Measurements from ENCODE around the gene ANLN. TPM values are rescaled to one million over a fixed set of nuclear protein-coding genes. Genes with fewer than 3 reads are reported as not detected.

Gene ANLN
- polyA plus RNA-seq, 1 donor (not counting 4 experiments of a cell fraction or from before 2014, with no cell fraction given) = 65.8 TPM

DNA sequence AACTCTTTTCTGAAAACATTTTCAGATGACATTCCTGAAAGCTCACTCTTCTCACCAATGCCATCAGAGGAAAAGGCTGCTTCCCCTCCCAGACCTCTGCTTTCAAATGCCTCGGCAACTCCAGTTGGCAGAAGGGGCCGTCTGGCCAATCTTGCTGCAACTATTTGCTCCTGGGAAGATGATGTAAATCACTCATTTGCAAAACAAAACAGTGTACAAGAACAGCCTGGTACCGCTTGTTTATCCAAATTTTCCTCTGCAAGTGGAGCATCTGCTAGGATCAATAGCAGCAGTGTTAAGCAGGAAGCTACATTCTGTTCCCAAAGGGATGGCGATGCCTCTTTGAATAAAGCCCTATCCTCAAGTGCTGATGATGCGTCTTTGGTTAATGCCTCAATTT lies 16.5 kb downstream of the ANLN start:
- H3K4me3 ChIP-seq (ENCODE audit: control insufficient read depth in 2 of 3, extremely low read depth in 1 of 3, insufficient read depth in 2 of 3, low read depth in 1 of 3, low read length in 3 of 3) = no peak overlapping the region
- H3K4me2 ChIP-seq (ENCODE audit: control insufficient read depth, extremely low read depth, insufficient read depth, low read depth, low read length) = no peak overlapping the region
- FAIRE-seq = no peak
- peaks cover 0 to 31% of the 10 kb centered on the region in 2 experiments for H3K36me3 ChIP-seq (ENCODE audit: control insufficient read depth in 2 of 2, extremely low read depth in 1 of 2, insufficient read depth in 2 of 2, low read length in 2 of 2)
- H3K4me1 ChIP-seq (ENCODE audit: control insufficient read depth, extremely low read depth, insufficient read depth, low read length) = no peaks in the 10 kb centered on the region
- no peaks in the 10 kb centered on the region for H3K9me1 ChIP-seq (ENCODE audit: control insufficient read depth, extremely low read depth, insufficient read depth, low read length)
- no peak overlapping the region for H3K9ac ChIP-seq (ENCODE audit: control insufficient read depth, extremely low read depth, insufficient read depth, low read length)
- no peaks in the 10 kb centered on the region for H4K20me1 ChIP-seq (ENCODE audit: control insufficient read depth, extremely low read depth, insufficient read depth, low read length)
- H2AFZ ChIP-seq (ENCODE audit: control insufficient read depth, low read length) = no peak overlapping the region
- DNase-seq (ENCODE audit: low read depth, low spot score) = no peak
- H3K79me2 ChIP-seq (ENCODE audit: control insufficient read depth, insufficient read depth, low read length) = peaks cover 59% of the 10 kb centered on the region
- no peaks in the 10 kb centered on the region for H3K9me3 ChIP-seq (ENCODE audit: control insufficient read depth, low read depth, low read length)
- H3K27me3 ChIP-seq (ENCODE audit: control insufficient read depth, extremely low read depth, insufficient read depth, low read length) = no peaks in the 10 kb centered on the region
- no peak overlapping the region for H3K27ac ChIP-seq (ENCODE audit: control insufficient read depth, insufficient read depth, low read length)
- no peak for TF ChIP-seq EZH2 (IDR thresholded peaks at IDR 0.05; ENCODE audit: low read length)
- TF ChIP-seq, protein P1, sequence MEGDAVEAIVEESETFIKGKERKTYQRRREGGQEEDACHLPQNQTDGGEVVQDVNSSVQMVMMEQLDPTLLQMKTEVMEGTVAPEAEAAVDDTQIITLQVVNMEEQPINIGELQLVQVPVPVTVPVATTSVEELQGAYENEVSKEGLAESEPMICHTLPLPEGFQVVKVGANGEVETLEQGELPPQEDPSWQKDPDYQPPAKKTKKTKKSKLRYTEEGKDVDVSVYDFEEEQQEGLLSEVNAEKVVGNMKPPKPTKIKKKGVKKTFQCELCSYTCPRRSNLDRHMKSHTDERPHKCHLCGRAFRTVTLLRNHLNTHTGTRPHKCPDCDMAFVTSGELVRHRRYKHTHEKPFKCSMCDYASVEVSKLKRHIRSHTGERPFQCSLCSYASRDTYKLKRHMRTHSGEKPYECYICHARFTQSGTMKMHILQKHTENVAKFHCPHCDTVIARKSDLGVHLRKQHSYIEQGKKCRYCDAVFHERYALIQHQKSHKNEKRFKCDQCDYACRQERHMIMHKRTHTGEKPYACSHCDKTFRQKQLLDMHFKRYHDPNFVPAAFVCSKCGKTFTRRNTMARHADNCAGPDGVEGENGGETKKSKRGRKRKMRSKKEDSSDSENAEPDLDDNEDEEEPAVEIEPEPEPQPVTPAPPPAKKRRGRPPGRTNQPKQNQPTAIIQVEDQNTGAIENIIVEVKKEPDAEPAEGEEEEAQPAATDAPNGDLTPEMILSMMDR (optimal IDR thresholded peaks at IDR 0.05 in 1 of 3, IDR thresholded peaks at IDR 0.05 in 1 of 3, conservative IDR thresholded peaks at IDR 0.05 in 1 of 3; ENCODE audit: extremely low read depth in 1 of 3, insufficient read depth in 2 of 3, low read length in 3 of 3) = no peak
- dilution Hi-C loops (cut with MboI; ENCODE audit: extremely low pct_ligation_motif_present, low sequenced_read_pairs) = no loop called here

DNA sequence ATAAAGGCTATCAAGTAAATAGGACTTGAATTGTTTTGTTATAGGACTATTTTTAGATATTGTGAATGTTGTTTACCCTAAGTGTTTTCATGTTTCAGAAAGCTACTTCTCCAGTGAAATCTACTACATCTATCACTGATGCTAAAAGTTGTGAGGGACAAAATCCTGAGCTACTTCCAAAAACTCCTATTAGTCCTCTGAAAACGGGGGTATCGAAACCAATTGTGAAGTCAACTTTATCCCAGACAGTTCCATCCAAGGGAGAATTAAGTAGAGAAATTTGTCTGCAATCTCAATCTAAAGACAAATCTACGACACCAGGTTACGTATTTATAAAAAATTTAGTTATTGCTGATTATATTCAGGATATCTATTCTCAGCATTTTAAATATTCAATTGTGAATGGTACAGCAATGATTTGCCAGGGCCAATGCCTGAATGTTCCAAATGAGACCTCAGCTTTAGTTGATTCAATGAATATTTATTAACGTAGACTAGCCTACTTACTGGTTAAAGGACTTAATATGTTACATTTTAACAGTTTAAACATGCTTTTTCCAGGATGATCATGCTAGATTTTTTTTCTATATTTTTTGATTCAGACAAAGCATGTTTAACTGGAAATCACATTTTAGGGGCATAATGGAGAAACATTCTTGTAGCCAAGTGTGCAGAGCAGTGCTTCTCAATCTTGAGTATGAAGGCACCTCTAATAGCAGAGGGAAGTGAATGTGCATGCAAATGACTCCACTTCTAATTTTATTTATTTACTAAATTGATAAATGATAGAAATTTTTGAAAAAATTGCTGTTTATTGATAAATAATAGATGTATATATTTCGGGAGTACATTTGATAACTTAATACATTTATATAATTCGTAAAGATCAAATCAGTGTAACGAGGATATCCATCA lies 18.2 kb downstream of the ANLN start:
- Histone ChIP-seq H3K27ac (ENCODE audit: control insufficient read depth, insufficient read depth, low read length) (no peak overlapping the region), H3K4me1 (ENCODE audit: control insufficient read depth, extremely low read depth, insufficient read depth, low read length) (no peaks in the 10 kb centered on the region), H3K79me2 (ENCODE audit: control insufficient read depth, insufficient read depth, low read length) (peaks cover 53% of the 10 kb centered on the region), H4K20me1 (ENCODE audit: control insufficient read depth, extremely low read depth, insufficient read depth, low read length) (no peaks in the 10 kb centered on the region), H3K4me3 (ENCODE audit: control insufficient read depth in 2 of 3, extremely low read depth in 1 of 3, insufficient read depth in 2 of 3, low read depth in 1 of 3, low read length in 3 of 3) (no peak overlapping the region), H3K27me3 (ENCODE audit: control insufficient read depth, extremely low read depth, insufficient read depth, low read length) (no peaks in the 10 kb centered on the region), H3K4me2 (ENCODE audit: control insufficient read depth, extremely low read depth, insufficient read depth, low read depth, low read length) (no peak overlapping the region), H3K9me1 (ENCODE audit: control insufficient read depth, extremely low read depth, insufficient read depth, low read length) (no peaks in the 10 kb centered on the region), H3K36me3 (ENCODE audit: control insufficient read depth in 2 of 2, extremely low read depth in 1 of 2, insufficient read depth in 2 of 2, low read length in 2 of 2) (peaks cover 2 to 36% of the 10 kb centered on the region in 2 experiments), H2AFZ (ENCODE audit: control insufficient read depth, low read length) (no peak overlapping the region), H3K9me3 (ENCODE audit: control insufficient read depth, low read depth, low read length) (no peaks in the 10 kb centered on the region), H3K9ac (ENCODE audit: control insufficient read depth, extremely low read depth, insufficient read depth, low read length) (no peak overlapping the region)
- dilution Hi-C loops (cut with MboI; ENCODE audit: extremely low pct_ligation_motif_present, low sequenced_read_pairs) = no loop called here
- DNase-seq (ENCODE audit: low read depth, low spot score) = no peak
- TF ChIP-seq EZH2 (IDR thresholded peaks at IDR 0.05; ENCODE audit: low read length) = no peak
- TF ChIP-seq, protein P1 (optimal IDR thresholded peaks at IDR 0.05 in 1 of 3, IDR thresholded peaks at IDR 0.05 in 1 of 3, conservative IDR thresholded peaks at IDR 0.05 in 1 of 3; ENCODE audit: extremely low read depth in 1 of 3, insufficient read depth in 2 of 3, low read length in 3 of 3) = no peak
- no peak for FAIRE-seq

Data from keratinocyte (primary cell).